HG02759 (cell line): ENCODE data around the gene ANXA4.
"Not testable (repeated sequence)": the region's sequence is repeated elsewhere in the genome, so short reads cannot be mapped to it uniquely, and the experiment has no call there.

Experiments
- ATAC-seq: cut with Tn5 transposase; IDR thresholded peaks from one replicate; pipeline ENCODE4 v1.9.1; 2021; ENCODE audit warnings: mild to moderate bottlenecking, moderate library complexity; ENCODE audit not compliant: unreplicated experiment

The ANXA4 gene

GRCh38 chr2:69801745-69802290 is 59.9 kb downstream of the ANXA4 start:
- no peak for ATAC-seq

- ATAC-seq, result peak; percentile 50
These were observed 60.9 kb downstream of the ANXA4 start for GRCh38 chr2:69802781-69803367.

- ATAC-seq, result no peak
These were observed 62.5 kb downstream of the ANXA4 start for GRCh38 chr2:69804416-69804815.

GRCh38 chr2:69805887-69806286 is 64.0 kb downstream of the ANXA4 start:
- no peak for ATAC-seq

- ATAC-seq, result no peak
These were observed 66.0 kb downstream of the ANXA4 start for GRCh38 chr2:69807821-69808540.

GRCh38 chr2:69810550-69810949 is 68.6 kb downstream of the ANXA4 start:
- no peak for ATAC-seq

GRCh38 chr2:69811018-69811417 is 69.1 kb downstream of the ANXA4 start:
- no peak for ATAC-seq

GRCh38 chr2:69811591-69811990 is 69.7 kb downstream of the ANXA4 start:
- no peak for ATAC-seq

GRCh38 chr2:69815717-69816116 is 73.8 kb downstream of the ANXA4 start:
- ATAC-seq, result no peak

GRCh38 chr2:69816923-69817542 is 75.1 kb downstream of the ANXA4 start:
- peak; percentile 49 for ATAC-seq

- no peak for ATAC-seq
These were observed 76.0 kb downstream of the ANXA4 start for GRCh38 chr2:69817729-69818501.

- ATAC-seq, result no peak
These were observed 86.0 kb downstream of the ANXA4 start for GRCh38 chr2:69827796-69828540.

- ATAC-seq, result peak; percentile 3
These were observed 87.0 kb downstream of the ANXA4 start for GRCh38 chr2:69828938-69829255.

GRCh38 chr2:69829256-69830044 is 87.5 kb downstream of the ANXA4 start, which contains the start of gene GMCL1:
Gene GMCL1, plus strand, starts transcription at chr2:69829660. Its CDS starts 233 bp downstream, at chr2:69829893.
- ATAC-seq, result peak; percentile 92

GRCh38 chr2:69830045-69830905 is 88.3 kb downstream of the ANXA4 start:
- ATAC-seq, result peak; percentile 19

GRCh38 chr2:69830906-69831241 is 88.9 kb downstream of the ANXA4 start:
- ATAC-seq, result not testable (repeated sequence)

- ATAC-seq, result no peak
These were observed 89.5 kb downstream of the ANXA4 start for GRCh38 chr2:69831354-69831905.

GRCh38 chr2:69833752-69834151 is 91.8 kb downstream of the ANXA4 start:
- ATAC-seq, result no peak

GRCh38 chr2:69835666-69836065 is 93.7 kb downstream of the ANXA4 start:
- ATAC-seq, result no peak
